GOT3 (cell line): ENCODE measurements around the gene CFAP20DC.
"Not testable (repeated sequence)": the region's sequence is repeated elsewhere in the genome, so short reads cannot be mapped to it uniquely, and the experiment has no call there.

Experiments used
- DNase-seq: peaks from one replicate; lab custom pipeline; 2025; ENCODE audit warnings: mixed read lengths; lab: John Stamatoyannopoulos, UW

The CFAP20DC gene

DNA sequence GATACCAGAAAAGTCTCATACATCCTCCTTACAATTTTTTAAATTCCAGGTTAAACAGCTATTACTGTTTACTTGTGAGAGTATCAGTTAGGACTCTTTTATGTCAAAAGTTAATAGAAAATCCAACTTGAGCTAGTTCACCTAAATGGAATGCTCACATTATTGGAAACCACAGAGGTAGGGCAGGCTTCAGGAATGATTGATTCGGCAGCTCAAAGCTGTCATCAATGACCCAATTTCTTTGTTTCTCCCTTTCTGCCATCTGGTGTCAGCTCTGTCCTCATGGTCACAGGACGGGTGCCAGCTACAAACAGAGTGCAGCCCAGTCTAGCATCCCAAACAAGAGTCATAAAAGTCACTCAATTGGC is 32.2 kb downstream of the CFAP20DC start:
- no peak for DNase-seq

GRCh38 chr3:59016930-59017616 is 32.8 kb downstream of the CFAP20DC start:
- DNase-seq = no peak

DNA sequence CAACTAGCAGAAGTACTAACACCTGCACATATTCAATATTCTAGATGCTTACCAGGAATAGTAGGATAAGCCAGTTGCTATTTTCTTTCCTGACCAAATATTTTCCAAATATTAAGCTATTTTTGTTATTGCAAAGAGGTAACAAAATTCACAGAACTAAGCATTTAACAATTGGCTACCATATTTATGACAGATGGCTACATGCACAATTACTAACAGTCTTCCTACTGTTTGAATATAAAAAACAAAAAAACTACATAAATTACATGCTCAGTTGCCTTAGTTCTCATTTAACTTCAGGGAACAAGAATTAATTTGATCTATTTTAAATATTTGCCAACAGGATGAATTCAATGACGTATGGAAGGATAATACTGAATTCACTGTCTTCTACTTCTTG is 36.2 kb downstream of the CFAP20DC start:
- no peak for DNase-seq

- DNase-seq = no peak
Measured at GRCh38 chr3:59006634-59007517, 42.9 kb downstream of the CFAP20DC start.

GRCh38 chr3:59001675-59002074 is 48.1 kb downstream of the CFAP20DC start:
- DNase-seq = no peak

GRCh38 chr3:58999774-59000160 is 50.1 kb downstream of the CFAP20DC start:
- DNase-seq = no peak

DNA sequence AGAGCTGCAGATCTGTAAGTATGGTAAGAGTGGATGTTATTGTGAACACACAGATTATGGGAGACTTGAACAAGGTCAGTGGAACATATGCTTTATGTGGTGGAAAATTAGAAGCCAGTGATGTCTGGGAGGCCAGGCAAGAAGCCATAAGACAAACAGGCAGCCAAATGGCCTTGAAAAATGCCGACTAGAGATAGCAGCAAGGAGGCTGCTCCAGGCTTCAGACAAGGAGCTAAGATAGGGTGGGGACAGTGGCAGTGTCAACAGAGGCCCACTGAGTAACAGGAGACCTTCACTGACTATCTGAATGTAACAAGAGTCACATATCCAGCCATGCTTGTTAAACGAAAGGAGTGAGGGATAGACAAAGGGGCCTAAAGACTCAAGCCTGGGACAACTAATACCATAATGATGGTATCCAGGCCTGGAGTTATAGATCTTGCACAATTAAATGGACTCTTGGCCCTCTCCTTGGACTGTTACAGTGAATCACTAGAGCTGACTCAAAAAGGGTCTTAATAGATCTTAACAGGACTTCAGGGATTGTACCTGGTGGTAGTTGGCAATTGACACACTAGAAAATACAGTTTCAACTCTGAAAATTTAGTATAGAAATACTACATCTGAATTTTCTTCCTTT is 50.6 kb downstream of the CFAP20DC start:
- no peak for DNase-seq

- peak; percentile 27 for DNase-seq
Measured at GRCh38 chr3:58998476-58999117, 51.2 kb downstream of the CFAP20DC start.

GRCh38 chr3:58996730-58997129 is 53.1 kb downstream of the CFAP20DC start:
- no peak for DNase-seq

DNA sequence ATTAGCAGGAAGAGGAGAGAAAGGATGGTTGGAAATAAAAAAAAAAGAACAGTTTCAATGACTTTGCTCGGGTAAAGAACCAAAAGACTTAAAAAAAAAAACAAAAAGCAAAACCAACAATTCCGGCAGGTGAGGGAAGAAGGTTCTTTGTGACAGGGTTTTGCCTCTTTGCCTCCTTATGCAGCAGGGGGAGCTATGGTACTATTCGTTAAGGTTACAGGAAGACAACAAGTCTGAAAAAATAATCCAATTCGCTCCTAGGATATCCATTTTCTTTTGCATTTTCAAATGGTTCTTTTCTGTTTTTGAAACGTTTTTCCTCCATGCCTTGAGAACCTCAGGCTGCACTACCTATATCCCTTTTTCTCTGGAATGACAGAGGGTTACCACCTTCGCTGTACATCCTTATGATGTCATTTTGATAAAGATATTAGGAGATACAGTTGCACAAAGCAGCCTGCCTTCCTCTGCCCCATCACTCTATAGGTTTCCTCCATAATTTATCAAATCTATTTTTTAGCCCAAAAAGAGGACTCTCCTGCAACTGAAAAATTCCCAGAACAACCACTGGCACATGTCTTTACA is 55.0 kb downstream of the CFAP20DC start:
- no peak for DNase-seq

- no peak for DNase-seq
Measured at GRCh38 chr3:58993547-58993946, 56.3 kb downstream of the CFAP20DC start.

DNA sequence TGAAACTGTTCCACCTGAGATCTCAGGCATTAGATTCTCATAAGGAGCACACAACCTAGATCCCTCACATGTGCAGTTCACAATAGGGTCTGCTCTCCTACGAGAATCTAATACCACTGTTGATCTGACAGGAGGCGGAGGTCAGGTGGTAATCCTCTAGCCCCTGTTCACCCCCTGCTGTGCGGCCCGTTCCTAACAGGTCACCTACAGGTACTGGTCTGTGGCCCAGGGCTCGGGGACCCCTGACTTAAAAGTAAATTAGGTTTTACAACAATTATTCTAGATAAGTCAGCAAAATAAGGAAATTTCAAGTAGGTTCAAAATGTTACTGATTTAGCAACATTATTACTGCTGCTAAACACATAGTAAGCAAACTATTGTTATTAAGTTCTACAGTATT is 58.2 kb downstream of the CFAP20DC start:
- DNase-seq = no peak

DNA sequence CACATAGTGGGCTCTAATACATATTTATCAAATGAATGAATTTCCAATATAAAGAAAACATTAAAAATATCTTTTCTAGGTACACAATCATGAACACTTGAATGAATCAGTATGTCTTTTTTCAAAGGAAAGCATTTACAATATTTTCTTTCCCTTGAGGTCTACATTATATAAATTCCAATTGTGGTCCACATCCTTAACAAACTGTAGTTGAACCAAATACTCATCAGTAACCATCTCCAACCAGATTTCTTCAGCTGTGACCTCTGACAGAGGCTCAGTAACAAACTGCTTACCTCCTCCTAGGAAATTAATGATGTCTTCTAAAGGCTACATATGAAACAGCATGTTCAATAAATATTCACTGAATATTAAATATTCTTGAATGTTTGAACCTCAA is 58.8 kb downstream of the CFAP20DC start:
- DNase-seq = no peak

DNA sequence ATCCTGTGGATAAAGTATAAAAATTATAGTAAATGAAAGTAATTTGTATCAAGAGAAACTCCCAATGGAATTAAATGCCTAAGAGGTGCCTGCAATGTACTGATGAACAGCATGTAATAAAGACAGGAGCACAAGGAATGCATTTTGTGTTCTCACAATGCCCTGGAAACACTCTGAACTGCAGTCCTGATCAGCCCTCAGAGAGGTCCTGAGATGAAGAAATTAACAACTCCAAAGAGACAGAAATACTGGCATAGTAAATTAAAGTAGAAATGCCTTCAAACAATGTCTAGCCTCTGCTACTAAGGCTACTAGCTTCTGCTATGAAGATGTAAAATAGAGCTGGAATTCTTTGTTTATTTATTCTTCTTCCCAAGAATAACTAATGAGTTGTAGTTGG is 59.9 kb downstream of the CFAP20DC start:
- DNase-seq = no peak

DNA sequence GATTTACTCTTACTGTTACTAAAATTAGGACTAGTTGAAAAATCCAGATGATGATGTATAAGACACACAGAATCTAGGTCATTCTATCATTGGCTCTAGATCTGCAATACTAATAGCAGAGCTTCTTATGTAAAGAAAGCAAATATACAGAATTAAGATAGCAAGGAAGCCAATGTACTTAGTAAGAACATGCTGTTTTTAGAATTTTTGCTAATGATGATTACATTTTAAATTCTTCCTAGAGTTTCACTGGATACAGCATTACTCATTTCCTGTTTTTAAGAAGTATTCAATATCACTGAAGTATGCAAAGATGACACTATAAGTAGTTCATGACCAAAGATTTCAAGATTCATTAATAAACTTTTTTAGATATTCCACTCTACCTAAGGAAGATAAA is 60.7 kb downstream of the CFAP20DC start:
- DNase-seq = no peak

DNA sequence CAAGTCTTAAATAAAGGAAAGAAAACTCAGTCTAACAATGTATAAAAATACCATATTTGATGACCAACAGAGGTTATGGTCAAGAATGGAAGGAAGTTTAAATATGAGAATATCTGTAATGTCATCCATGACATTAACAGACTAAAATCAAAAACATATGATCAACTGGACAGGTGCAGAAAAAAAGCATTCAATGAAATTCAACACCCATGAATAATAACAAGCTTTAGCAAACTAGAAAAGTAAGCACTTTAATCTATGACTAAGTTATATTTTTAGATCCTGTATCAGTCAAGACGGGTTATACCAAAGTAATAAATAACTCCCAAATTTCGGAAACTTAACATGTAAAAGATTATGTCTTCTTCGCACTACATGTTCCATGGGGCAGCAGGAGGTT is 61.8 kb downstream of the CFAP20DC start:
- no peak for DNase-seq

GRCh38 chr3:58986654-58987053 is 63.2 kb downstream of the CFAP20DC start:
- DNase-seq = no peak

GRCh38 chr3:58979840-58980239 is 70.0 kb downstream of the CFAP20DC start:
- no peak for DNase-seq

GRCh38 chr3:58973796-58974195 is 76.0 kb downstream of the CFAP20DC start:
- no peak for DNase-seq

DNA sequence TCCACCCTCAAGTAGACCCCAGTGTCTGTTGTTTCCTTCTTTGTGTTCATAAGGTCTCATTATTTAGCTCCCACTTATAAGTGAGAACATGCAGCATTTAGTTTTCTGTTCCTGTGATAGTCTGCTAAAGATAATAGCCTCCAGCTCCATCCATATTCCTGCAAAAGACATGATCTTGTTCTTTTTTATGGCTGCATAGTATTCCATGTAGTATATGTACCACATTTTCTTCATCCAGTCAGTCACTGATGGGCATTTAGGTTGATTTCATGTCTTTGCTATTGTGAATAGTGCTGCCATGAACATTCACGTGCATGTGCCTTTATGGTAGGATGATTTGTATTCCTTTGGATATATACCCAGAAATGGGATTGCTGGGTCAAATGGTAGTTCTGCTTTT is 82.0 kb downstream of the CFAP20DC start:
- DNase-seq = not testable (repeated sequence)

GRCh38 chr3:58965865-58966264 is 84.0 kb downstream of the CFAP20DC start:
- DNase-seq = no peak

DNA sequence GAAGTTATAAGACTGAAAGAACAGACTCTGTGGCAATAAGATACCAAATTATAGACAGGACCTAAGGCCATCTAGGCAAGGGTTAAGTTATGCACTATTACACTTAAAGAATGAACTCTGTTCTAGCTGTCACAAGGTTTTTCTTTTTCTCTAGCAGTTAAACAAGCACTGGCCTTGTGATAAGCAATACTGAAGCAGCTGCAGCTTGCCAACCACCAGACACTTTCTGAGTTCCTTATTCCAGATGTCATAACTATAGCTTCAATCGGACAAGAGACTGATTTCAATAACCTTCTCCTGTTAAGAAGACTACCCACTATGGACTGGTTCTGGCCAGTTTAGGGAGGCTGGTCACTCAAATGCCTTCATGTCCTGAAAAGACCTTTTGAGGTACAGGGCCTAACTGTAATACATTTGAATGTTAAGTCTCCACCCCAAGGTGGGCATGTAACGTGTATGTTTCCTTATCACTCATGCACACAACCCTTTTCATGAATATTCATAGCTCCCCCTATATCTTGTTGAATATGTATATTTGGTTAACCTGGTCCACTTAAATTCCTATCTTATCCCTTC is 85.8 kb downstream of the CFAP20DC start:
- DNase-seq = no peak
